Measurements from ENCODE around the gene CADPS.

The CADPS gene

GRCh38 chr3:62723166-62723913 lies 151.9 kb downstream of the CADPS start:
- DNase-seq (ENCODE audit: extremely low read depth, insufficient read length), result no peak
- TF ChIP-seq, protein P1, sequence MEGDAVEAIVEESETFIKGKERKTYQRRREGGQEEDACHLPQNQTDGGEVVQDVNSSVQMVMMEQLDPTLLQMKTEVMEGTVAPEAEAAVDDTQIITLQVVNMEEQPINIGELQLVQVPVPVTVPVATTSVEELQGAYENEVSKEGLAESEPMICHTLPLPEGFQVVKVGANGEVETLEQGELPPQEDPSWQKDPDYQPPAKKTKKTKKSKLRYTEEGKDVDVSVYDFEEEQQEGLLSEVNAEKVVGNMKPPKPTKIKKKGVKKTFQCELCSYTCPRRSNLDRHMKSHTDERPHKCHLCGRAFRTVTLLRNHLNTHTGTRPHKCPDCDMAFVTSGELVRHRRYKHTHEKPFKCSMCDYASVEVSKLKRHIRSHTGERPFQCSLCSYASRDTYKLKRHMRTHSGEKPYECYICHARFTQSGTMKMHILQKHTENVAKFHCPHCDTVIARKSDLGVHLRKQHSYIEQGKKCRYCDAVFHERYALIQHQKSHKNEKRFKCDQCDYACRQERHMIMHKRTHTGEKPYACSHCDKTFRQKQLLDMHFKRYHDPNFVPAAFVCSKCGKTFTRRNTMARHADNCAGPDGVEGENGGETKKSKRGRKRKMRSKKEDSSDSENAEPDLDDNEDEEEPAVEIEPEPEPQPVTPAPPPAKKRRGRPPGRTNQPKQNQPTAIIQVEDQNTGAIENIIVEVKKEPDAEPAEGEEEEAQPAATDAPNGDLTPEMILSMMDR (IDR thresholded peaks at IDR 0.05; ENCODE audit: insufficient read depth, low read length, poor library complexity, severe bottlenecking), result no peak

DNA sequence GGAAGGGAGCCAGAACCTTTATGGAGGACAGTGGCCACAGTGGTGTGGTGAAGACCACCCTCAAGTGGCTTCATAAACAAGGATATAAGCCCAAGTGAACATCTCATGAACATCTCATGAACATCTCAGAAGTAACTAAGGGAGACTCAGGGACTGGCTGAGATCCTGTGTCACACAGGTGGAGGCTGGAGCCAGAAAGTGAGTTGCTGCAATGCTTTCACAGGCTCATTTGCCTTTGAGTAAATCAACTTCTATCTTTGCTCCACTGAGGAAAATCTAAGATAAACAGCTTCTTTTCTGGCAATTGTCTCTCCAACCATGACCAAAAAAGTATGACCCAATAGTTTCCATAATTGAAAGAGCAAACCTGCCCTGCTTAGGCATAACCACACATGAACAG lies 152.9 kb downstream of the CADPS start:
- H3K4me3 ChIP-seq (replicated peaks; ENCODE audit: low read depth, low read length), result no peak overlapping the region

More at GRCh38 chr3:62723166-62723913, 151.9 kb downstream of the CADPS start:
- Histone ChIP-seq H3K36me3 (ENCODE audit: control insufficient read depth, insufficient read depth, low read length) (no peaks in the 10 kb centered on the region), H3K4me3 (replicated peaks; ENCODE audit: low read depth, low read length) (no peak overlapping the region), H3K27me3 (replicated peaks; ENCODE audit: control insufficient read depth, insufficient read depth, low read length) (no peaks in the 10 kb centered on the region; the same call in 1 of the 2 replicates)

DNA sequence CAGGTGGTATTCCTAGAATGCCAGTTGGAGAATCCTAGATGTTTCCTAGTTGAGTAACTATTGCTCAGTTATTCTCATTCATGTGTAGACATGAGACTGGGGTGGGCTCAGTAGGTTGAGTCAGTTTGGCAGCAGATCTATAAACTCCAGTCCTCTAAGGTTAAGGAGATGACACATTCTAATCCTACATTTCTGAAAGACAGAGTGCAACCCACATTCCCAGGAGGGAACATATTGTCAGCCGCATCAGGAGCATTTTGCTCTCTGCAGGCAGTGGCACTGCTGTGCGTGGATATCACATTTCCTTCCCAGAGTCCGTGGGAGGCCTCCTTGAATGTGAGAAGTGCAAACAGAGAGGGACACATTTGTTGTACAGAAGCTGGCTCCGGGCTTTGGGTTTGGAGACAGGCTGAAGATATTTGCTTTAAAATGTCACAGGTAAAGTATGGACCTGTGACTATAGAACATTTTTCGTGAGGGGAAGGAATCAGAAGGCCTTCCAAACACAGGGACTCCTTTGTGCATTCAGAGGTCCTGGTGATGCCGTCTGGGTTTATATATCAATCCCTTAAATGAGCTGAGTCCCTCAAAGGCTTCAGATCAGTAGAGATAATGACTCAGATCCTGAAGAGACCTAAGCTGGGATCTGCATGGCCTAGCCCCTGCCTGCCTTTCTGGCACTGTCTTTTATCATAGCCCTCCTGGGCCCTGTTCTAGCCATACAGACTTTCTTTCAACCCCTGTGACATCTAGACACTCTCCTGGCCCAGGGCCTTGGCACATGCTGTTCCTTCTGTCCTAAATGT lies 156.5 kb downstream of the CADPS start:
- H3K36me3 ChIP-seq (ENCODE audit: control insufficient read depth, insufficient read depth, low read length), result no peaks in the 10 kb centered on the region
- DNase-seq (ENCODE audit: extremely low read depth, insufficient read length), result no peak
- no peaks in the 10 kb centered on the region; the same call in 1 of the 2 replicates for H3K27me3 ChIP-seq (replicated peaks; ENCODE audit: control insufficient read depth, insufficient read depth, low read length)
- no peak overlapping the region for H3K4me3 ChIP-seq (replicated peaks; ENCODE audit: low read depth, low read length)
- TF ChIP-seq, protein P1 (IDR thresholded peaks at IDR 0.05; ENCODE audit: insufficient read depth, low read length, poor library complexity, severe bottlenecking), result no peak

More for the DNA sequence above, 152.9 kb downstream of the CADPS start:
- Histone ChIP-seq H3K36me3 (ENCODE audit: control insufficient read depth, insufficient read depth, low read length) (no peaks in the 10 kb centered on the region), H3K27me3 (replicated peaks; ENCODE audit: control insufficient read depth, insufficient read depth, low read length) (no peaks in the 10 kb centered on the region; the same call in 1 of the 2 replicates)
- no peak for DNase-seq (ENCODE audit: extremely low read depth, insufficient read length)
- TF ChIP-seq, protein P1 (IDR thresholded peaks at IDR 0.05; ENCODE audit: insufficient read depth, low read length, poor library complexity, severe bottlenecking), result no peak

GRCh38 chr3:62718011-62718410 lies 157.2 kb downstream of the CADPS start:
- TF ChIP-seq, protein P1 (IDR thresholded peaks at IDR 0.05; ENCODE audit: insufficient read depth, low read length, poor library complexity, severe bottlenecking), result no peak
- DNase-seq (ENCODE audit: extremely low read depth, insufficient read length), result no peak
- H3K36me3 ChIP-seq (ENCODE audit: control insufficient read depth, insufficient read depth, low read length), result no peaks in the 10 kb centered on the region

GRCh38 chr3:62712746-62713145 lies 162.5 kb downstream of the CADPS start:
- TF ChIP-seq, protein P1 (IDR thresholded peaks at IDR 0.05; ENCODE audit: insufficient read depth, low read length, poor library complexity, severe bottlenecking), result no peak
- no peaks in the 10 kb centered on the region for H3K27me3 ChIP-seq (replicated peaks; ENCODE audit: control insufficient read depth, insufficient read depth, low read length)
- H3K4me3 ChIP-seq (replicated peaks; ENCODE audit: low read depth, low read length), result no peak overlapping the region
- no peak for DNase-seq (ENCODE audit: extremely low read depth, insufficient read length)
- H3K36me3 ChIP-seq (ENCODE audit: control insufficient read depth, insufficient read depth, low read length), result no peaks in the 10 kb centered on the region

More at GRCh38 chr3:62718011-62718410, 157.2 kb downstream of the CADPS start:
- Histone ChIP-seq H3K27me3 (replicated peaks; ENCODE audit: control insufficient read depth, insufficient read depth, low read length) (no peaks in the 10 kb centered on the region; the same call in 1 of the 2 replicates), H3K4me3 (replicated peaks; ENCODE audit: low read depth, low read length) (no peak overlapping the region)

All from GM06990 (cell line).